Osteocyte (in vitro differentiated cells): Measurements from ENCODE around the gene MRPL34. TPM values are rescaled to one million over a fixed set of nuclear protein-coding genes. Genes with fewer than 3 reads are reported as not detected.
A peak's percentile ranks its signal among the peaks of the same experiment; 100 is the strongest.

ENCODE experiments used
- DNase-seq: peaks from one replicate; pipeline ENCODE4 v3.0.0; 2021; ENCODE audit warnings: mixed read lengths; ENCODE audit not compliant: unreplicated experiment; ENCODE audit errors: extremely low spot score
- H3K27ac Mint-ChIP-seq: one replicate; pipeline ENCODE4 v1.8.0; 2021; ENCODE audit warnings: mild to moderate bottlenecking, mixed read lengths; ENCODE audit not compliant: unreplicated experiment
- H3K27me3 Mint-ChIP-seq: one replicate; pipeline ENCODE4 v1.8.0; 2021; ENCODE audit warnings: mixed read lengths; ENCODE audit not compliant: unreplicated experiment
- H3K36me3 Mint-ChIP-seq: one replicate; pipeline ENCODE4 v1.8.0; 2021; ENCODE audit warnings: mixed read lengths; ENCODE audit not compliant: unreplicated experiment
- H3K4me1 Mint-ChIP-seq: one replicate; pipeline ENCODE4 v1.8.0; 2021; ENCODE audit warnings: mixed read lengths; ENCODE audit not compliant: unreplicated experiment
- H3K4me3 Mint-ChIP-seq: one replicate; pipeline ENCODE4 v1.8.0; 2021; ENCODE audit warnings: mild to moderate bottlenecking, moderate library complexity, mixed read lengths; ENCODE audit not compliant: unreplicated experiment
- H3K9me3 Mint-ChIP-seq: one replicate; pipeline ENCODE4 v1.8.0; 2021; ENCODE audit warnings: mixed read lengths; ENCODE audit not compliant: unreplicated experiment
- total RNA-seq: library from RNA; stranded (reverse); gene quantifications from 2 replicates; pipeline ENCODE4 v1.2.1, GENCODE V29; 2021
- TF ChIP-seq, protein P1 (sequence below): fragments of 200-600 bp; sonication (generic); IDR thresholded peaks from 2 replicates; pipeline ENCODE4 v1.5.0; 2021; ENCODE audit warnings: antibody characterized with exemption, mild to moderate bottlenecking, moderate library complexity

Gene MRPL34
- total RNA-seq, 1 donor from 2014 or later: 66.9 TPM

GRCh38 chr19:17302391-17303166 lies 3.1 kb upstream of the MRPL34 start:
- no peaks in the 10 kb centered on the region for H3K27me3 Mint-ChIP-seq
- H3K27ac Mint-ChIP-seq: no peak overlapping the region
- H3K9me3 Mint-ChIP-seq: no peaks in the 10 kb centered on the region
- TF ChIP-seq, protein P1, sequence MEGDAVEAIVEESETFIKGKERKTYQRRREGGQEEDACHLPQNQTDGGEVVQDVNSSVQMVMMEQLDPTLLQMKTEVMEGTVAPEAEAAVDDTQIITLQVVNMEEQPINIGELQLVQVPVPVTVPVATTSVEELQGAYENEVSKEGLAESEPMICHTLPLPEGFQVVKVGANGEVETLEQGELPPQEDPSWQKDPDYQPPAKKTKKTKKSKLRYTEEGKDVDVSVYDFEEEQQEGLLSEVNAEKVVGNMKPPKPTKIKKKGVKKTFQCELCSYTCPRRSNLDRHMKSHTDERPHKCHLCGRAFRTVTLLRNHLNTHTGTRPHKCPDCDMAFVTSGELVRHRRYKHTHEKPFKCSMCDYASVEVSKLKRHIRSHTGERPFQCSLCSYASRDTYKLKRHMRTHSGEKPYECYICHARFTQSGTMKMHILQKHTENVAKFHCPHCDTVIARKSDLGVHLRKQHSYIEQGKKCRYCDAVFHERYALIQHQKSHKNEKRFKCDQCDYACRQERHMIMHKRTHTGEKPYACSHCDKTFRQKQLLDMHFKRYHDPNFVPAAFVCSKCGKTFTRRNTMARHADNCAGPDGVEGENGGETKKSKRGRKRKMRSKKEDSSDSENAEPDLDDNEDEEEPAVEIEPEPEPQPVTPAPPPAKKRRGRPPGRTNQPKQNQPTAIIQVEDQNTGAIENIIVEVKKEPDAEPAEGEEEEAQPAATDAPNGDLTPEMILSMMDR: no peak
- DNase-seq: no peak
- H3K4me3 Mint-ChIP-seq: peak overlapping the region; percentile 50
- peaks cover 26% of the 10 kb centered on the region for H3K4me1 Mint-ChIP-seq
- H3K36me3 Mint-ChIP-seq: no peaks in the 10 kb centered on the region

GRCh38 chr19:17303167-17303939 lies 2.3 kb upstream of the MRPL34 start, which contains the start of gene ABHD8:
Gene ABHD8 (minus strand): TSS chr19:17303425. CDS start chr19:17301616, 1,809 bp downstream.
- peak within 1 kb of the TSS; percentile 50 for H3K4me3 Mint-ChIP-seq
- TF ChIP-seq, protein P1: peak; percentile 56

DNA sequence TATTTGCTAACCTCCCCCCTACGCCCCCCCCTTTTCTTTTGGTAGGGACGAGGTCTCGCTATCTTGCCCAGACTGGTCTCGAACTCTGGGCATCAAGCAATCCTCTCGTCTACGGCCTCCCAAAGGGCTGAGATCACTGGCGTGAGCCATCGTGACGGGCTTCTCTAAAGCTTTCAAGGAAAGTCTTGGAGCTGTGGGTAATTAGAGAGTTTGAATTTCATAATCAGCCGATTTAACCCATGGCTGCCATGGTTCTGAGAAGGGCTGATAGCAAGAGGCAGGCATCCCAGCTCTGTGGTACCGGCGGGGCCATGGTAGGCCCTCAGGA lies 1.8 kb upstream of the MRPL34 start:
- peaks cover 32% of the 10 kb centered on the region for H3K4me1 Mint-ChIP-seq
- no peaks in the 10 kb centered on the region for H3K9me3 Mint-ChIP-seq
- DNase-seq: no peak
- TF ChIP-seq, protein P1: no peak
- H3K27ac Mint-ChIP-seq: no peak overlapping the region
- H3K4me3 Mint-ChIP-seq: no peak overlapping the region
- H3K27me3 Mint-ChIP-seq: no peaks in the 10 kb centered on the region
- H3K36me3 Mint-ChIP-seq: no peaks in the 10 kb centered on the region

More at GRCh38 chr19:17303167-17303939, 2.3 kb upstream of the MRPL34 start, which contains the start of gene ABHD8:
- H3K27me3 Mint-ChIP-seq: no peaks in the 10 kb centered on the region
- H3K27ac Mint-ChIP-seq: no peak within 1 kb of the TSS
- peak; percentile 97 for DNase-seq
- peaks cover 31% of the 10 kb centered on the region for H3K4me1 Mint-ChIP-seq
- no peaks in the 10 kb centered on the region for H3K36me3 Mint-ChIP-seq
- no peaks in the 10 kb centered on the region for H3K9me3 Mint-ChIP-seq

GRCh38 chr19:17304386-17305215 lies 1.1 kb upstream of the MRPL34 start:
- Mint-ChIP-seq H3K36me3 (no peaks in the 10 kb centered on the region), H3K27ac (peak overlapping the region; percentile 88)

More at GRCh38 chr19:17304386-17305215, 1.1 kb upstream of the MRPL34 start:
- TF ChIP-seq, protein P1: no peak
- Mint-ChIP-seq H3K4me3 (peak overlapping the region; percentile 85), H3K9me3 (no peaks in the 10 kb centered on the region), H3K27me3 (no peaks in the 10 kb centered on the region), H3K4me1 (peaks cover 34% of the 10 kb centered on the region)
- no peak for DNase-seq
